Measurements from ENCODE around the gene ATP5F1D. TPM values are rescaled to one million over a fixed set of nuclear protein-coding genes. Genes with fewer than 3 reads are reported as not detected.

The ATP5F1D gene
- total and polyA plus RNA-seq, 2 of the 13 experiments (the other 11 are each of a cell fraction or from before 2014, with no cell fraction given), result 39.4 to 78.7 TPM

DNA sequence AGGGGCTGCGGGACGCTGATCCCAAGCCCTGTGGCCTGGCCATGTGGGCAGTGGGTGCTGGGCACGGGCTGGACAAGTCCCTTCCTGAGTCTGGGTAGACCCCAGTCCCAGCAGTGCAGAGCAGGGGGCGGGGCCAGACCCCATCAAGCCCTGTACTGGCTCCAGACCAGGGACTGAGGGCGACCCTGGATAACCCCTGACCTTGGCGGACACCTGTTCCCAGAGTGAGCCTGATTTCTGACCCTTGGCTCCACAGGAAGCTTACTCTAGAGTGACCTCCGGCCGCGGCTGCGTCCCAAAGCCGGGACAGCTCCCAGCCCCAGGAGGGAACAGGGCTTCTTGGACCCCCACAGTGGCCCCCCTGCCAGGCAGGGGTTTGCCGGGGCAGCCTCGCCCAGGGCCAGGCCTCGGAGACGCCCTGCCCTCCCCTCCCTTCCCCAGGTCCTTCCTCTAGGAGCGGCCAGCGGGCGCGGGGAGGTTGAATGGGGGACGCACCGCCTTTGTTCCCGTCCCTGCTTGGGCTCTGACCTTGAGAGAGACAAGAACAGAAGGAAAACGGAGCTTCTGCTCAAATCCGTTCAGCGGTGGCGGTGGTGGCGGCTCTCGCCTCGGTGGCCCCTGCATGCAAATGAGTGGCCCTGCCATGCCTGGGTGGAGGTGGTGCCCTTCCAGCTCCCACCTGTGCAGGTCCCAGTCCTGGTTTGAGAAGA, 41.8 kb downstream of the ATP5F1D start (continued):
- TF ChIP-seq SALL1 (CRISPR knock-in tag; IDR thresholded peaks at IDR 0.05), result peak; percentile 76
- no peak for TF ChIP-seq ISX (CRISPR knock-in tag; conservative IDR thresholded peaks at IDR 0.05)
- TF ChIP-seq, protein P1, sequence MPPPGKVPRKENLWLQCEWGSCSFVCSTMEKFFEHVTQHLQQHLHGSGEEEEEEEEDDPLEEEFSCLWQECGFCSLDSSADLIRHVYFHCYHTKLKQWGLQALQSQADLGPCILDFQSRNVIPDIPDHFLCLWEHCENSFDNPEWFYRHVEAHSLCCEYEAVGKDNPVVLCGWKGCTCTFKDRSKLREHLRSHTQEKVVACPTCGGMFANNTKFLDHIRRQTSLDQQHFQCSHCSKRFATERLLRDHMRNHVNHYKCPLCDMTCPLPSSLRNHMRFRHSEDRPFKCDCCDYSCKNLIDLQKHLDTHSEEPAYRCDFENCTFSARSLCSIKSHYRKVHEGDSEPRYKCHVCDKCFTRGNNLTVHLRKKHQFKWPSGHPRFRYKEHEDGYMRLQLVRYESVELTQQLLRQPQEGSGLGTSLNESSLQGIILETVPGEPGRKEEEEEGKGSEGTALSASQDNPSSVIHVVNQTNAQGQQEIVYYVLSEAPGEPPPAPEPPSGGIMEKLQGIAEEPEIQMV (CRISPR knock-in tag; IDR thresholded peaks at IDR 0.05; ENCODE audit: low read depth), result no peak
- TF ChIP-seq, protein P2, sequence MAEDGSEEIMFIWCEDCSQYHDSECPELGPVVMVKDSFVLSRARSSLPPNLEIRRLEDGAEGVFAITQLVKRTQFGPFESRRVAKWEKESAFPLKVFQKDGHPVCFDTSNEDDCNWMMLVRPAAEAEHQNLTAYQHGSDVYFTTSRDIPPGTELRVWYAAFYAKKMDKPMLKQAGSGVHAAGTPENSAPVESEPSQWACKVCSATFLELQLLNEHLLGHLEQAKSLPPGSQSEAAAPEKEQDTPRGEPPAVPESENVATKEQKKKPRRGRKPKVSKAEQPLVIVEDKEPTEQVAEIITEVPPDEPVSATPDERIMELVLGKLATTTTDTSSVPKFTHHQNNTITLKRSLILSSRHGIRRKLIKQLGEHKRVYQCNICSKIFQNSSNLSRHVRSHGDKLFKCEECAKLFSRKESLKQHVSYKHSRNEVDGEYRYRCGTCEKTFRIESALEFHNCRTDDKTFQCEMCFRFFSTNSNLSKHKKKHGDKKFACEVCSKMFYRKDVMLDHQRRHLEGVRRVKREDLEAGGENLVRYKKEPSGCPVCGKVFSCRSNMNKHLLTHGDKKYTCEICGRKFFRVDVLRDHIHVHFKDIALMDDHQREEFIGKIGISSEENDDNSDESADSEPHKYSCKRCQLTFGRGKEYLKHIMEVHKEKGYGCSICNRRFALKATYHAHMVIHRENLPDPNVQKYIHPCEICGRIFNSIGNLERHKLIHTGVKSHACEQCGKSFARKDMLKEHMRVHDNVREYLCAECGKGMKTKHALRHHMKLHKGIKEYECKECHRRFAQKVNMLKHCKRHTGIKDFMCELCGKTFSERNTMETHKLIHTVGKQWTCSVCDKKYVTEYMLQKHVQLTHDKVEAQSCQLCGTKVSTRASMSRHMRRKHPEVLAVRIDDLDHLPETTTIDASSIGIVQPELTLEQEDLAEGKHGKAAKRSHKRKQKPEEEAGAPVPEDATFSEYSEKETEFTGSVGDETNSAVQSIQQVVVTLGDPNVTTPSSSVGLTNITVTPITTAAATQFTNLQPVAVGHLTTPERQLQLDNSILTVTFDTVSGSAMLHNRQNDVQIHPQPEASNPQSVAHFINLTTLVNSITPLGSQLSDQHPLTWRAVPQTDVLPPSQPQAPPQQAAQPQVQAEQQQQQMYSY (CRISPR knock-in tag; IDR thresholded peaks at IDR 0.05), result peak; percentile 57; the same call in 1 of the 2 replicates
- TF ChIP-seq, protein P3, sequence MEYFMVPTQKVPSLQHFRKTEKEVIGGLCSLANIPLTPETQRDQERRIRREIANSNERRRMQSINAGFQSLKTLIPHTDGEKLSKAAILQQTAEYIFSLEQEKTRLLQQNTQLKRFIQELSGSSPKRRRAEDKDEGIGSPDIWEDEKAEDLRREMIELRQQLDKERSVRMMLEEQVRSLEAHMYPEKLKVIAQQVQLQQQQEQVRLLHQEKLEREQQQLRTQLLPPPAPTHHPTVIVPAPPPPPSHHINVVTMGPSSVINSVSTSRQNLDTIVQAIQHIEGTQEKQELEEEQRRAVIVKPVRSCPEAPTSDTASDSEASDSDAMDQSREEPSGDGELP (IDR thresholded peaks at IDR 0.05; ENCODE audit: borderline replicate concordance, low read depth), result peak; percentile 88
- TF ChIP-seq ZNF780A (CRISPR knock-in tag; IDR thresholded peaks at IDR 0.05), result no peak
- TF ChIP-seq, protein P4, sequence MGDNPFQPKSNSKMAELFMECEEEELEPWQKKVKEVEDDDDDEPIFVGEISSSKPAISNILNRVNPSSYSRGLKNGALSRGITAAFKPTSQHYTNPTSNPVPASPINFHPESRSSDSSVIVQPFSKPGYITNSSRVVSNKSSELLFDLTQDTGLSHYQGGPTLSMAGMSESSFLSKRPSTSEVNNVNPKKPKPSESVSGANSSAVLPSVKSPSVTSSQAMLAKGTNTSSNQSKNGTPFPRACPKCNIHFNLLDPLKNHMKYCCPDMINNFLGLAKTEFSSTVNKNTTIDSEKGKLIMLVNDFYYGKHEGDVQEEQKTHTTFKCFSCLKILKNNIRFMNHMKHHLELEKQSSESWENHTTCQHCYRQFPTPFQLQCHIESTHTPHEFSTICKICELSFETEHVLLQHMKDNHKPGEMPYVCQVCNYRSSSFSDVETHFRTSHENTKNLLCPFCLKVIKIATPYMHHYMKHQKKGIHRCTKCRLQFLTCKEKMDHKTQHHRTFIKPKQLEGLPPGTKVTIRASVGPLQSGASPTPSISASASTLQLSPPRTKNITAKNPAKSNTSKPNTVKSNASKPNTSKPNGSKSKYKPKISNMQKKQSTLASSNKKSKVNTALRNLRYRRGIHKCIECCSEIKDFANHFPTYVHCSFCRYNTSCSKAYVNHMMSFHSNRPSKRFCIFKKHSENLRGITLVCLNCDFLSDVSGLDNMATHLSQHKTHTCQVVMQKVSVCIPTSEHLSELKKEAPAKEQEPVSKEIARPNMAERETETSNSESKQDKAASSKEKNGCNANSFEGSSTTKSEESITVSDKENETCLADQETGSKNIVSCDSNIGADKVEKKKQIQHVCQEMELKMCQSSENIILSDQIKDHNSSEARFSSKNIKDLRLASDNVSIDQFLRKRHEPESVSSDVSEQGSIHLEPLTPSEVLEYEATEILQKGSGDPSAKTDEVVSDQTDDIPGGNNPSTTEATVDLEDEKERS (CRISPR knock-in tag; IDR thresholded peaks at IDR 0.05), result peak; percentile 74; the same call in 1 of the 2 replicates
- TF ChIP-seq, protein P5, sequence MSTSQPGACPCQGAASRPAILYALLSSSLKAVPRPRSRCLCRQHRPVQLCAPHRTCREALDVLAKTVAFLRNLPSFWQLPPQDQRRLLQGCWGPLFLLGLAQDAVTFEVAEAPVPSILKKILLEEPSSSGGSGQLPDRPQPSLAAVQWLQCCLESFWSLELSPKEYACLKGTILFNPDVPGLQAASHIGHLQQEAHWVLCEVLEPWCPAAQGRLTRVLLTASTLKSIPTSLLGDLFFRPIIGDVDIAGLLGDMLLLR (CRISPR knock-in tag; IDR thresholded peaks at IDR 0.05), result no peak
- TF ChIP-seq GFI1 (CRISPR knock-in tag; IDR thresholded peaks at IDR 0.05; ENCODE audit: borderline replicate concordance), result peak; percentile 95
- TF ChIP-seq SUZ12 (IDR thresholded peaks at IDR 0.05; ENCODE audit: low read depth, low read length), result no peak
- TF ChIP-seq ZFP62 (CRISPR knock-in tag; IDR thresholded peaks at IDR 0.05), result no peak
- TF ChIP-seq ELF3 (CRISPR knock-in tag; IDR thresholded peaks at IDR 0.05), result 0 out of 2 replicates have a peak, but pooled peaks have one; percentile 34
- peak; percentile 65; the same call in 1 of the 2 replicates for TF ChIP-seq HDAC2 (CRISPR knock-in tag; IDR thresholded peaks at IDR 0.05)
- peak; percentile 68; the same call in 1 of the 2 replicates for TF ChIP-seq SALL2 (CRISPR knock-in tag; IDR thresholded peaks at IDR 0.05)
- peak; percentile 77 for TF ChIP-seq HDAC1 (CRISPR knock-in tag; IDR thresholded peaks at IDR 0.05)
- no peak for TF ChIP-seq ZFAT (CRISPR knock-in tag; conservative IDR thresholded peaks at IDR 0.05)

Measured in HepG2 (cell line).